Thymus (tissue), 14 donors: Measurements from ENCODE around the gene HBEGF. TPM values are rescaled to one million over a fixed set of nuclear protein-coding genes. Genes with fewer than 3 reads are reported as not detected.

Experiments
- DNase-seq, 9 donors: peaks; one replicate each; pipeline ENCODE4 v3.0.0-alpha.2; 2013; ENCODE audit warnings: low spot score in 9 of 9, low read depth in 6 of 9, missing footprints in 1 of 9
- H3K27ac ChIP-seq, 2 donors: one replicate each; pipeline ENCODE4 v1.5.1; 2013; ENCODE audit warnings: control low read depth in 1 of 2, low read depth in 1 of 2, low read length in 1 of 2, mild to moderate bottlenecking in 1 of 2, moderate library complexity in 1 of 2
- H3K27me3 ChIP-seq, 2 donors: one replicate each; pipeline ENCODE4 v1.5.1; 2013; ENCODE audit warnings: low read length in 1 of 2; ENCODE audit not compliant: control insufficient read depth in 2 of 2, insufficient read depth in 1 of 2
- H3K36me3 ChIP-seq, 2 donors: one replicate each; pipeline ENCODE4 v1.5.1; 2013; ENCODE audit warnings: low read length in 1 of 2, mild to moderate bottlenecking in 1 of 2, moderate library complexity in 1 of 2; ENCODE audit not compliant: control insufficient read depth in 2 of 2, insufficient read depth in 2 of 2
- H3K4me1 ChIP-seq, 2 donors: one replicate each; pipeline ENCODE4 v1.5.1; 2013; ENCODE audit warnings: low read length in 2 of 2; ENCODE audit not compliant: control insufficient read depth in 2 of 2, insufficient read depth in 2 of 2
- H3K4me3 ChIP-seq, 2 donors: one replicate each; pipeline ENCODE4 v1.5.1; 2013; ENCODE audit warnings: low read length in 2 of 2, control low read depth in 1 of 2, mild to moderate bottlenecking in 1 of 2
- H3K9me3 ChIP-seq, 2 donors: one replicate each; pipeline ENCODE4 v1.5.1; 2013; ENCODE audit warnings: low read length in 1 of 2, mild to moderate bottlenecking in 1 of 2; ENCODE audit not compliant: control insufficient read depth in 2 of 2, insufficient read depth in 1 of 2
- WGBS: extraction: QIAGEN DNeasy Blood & Tissue Kit; methylation state at CpG from one replicate; pipeline ENCODE4 v1.1.7; 2013; 5-methylcytosine and 5-hydroxymethylcytosine counted together
- long read RNA-seq, 10 donors: transcript quantifications; one replicate each; lab custom pipeline, GENCODE V29; 2026
- polyA plus RNA-seq: library from polyadenylated mRNA; stranded (reverse); fragments of 200-250 nt; gene quantifications from one replicate; pipeline ENCODE4 v1.2.3, GENCODE V29; 2013
- total RNA-seq: library from RNA; stranded (reverse); fragments of 120-200 nt; gene quantifications from one replicate; pipeline ENCODE4 v1.2.4, GENCODE V29; 2013
- donor health status: healthy.

HBEGF gene, protein sequence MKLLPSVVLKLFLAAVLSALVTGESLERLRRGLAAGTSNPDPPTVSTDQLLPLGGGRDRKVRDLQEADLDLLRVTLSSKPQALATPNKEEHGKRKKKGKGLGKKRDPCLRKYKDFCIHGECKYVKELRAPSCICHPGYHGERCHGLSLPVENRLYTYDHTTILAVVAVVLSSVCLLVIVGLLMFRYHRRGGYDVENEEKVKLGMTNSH
- total RNA-seq (1.7 TPM), polyA plus RNA-seq (4.2 TPM)
- long read RNA-seq, donor 1, result 0 reads
- long read RNA-seq, donor 2, result 0 reads
- long read RNA-seq, donor 3, partial matches to known transcripts, result 0 of 2 reads
- long read RNA-seq, donor 3, other reads (novel, unspliced or antisense), result 0 of 2 reads
- long read RNA-seq, donor 4, result 0 reads
- long read RNA-seq, donor 5, partial matches to known transcripts, result 11 of 11 reads
- long read RNA-seq, donor 5, other reads (novel, unspliced or antisense), result 0 of 11 reads
- long read RNA-seq, donor 6, result 0 reads
- long read RNA-seq, donor 7, partial matches to known transcripts, result 0 of 2 reads
- long read RNA-seq, donor 7, other reads (novel, unspliced or antisense), result 0 of 2 reads
- long read RNA-seq, donor 8, partial matches to known transcripts, result 0 of 1 reads
- long read RNA-seq, donor 8, other reads (novel, unspliced or antisense), result 0 of 1 reads
- long read RNA-seq, donor 9, partial matches to known transcripts, result 0 of 1 reads
- long read RNA-seq, donor 9, other reads (novel, unspliced or antisense), result 0 of 1 reads
- long read RNA-seq, donor 10, result 0 reads

DNA sequence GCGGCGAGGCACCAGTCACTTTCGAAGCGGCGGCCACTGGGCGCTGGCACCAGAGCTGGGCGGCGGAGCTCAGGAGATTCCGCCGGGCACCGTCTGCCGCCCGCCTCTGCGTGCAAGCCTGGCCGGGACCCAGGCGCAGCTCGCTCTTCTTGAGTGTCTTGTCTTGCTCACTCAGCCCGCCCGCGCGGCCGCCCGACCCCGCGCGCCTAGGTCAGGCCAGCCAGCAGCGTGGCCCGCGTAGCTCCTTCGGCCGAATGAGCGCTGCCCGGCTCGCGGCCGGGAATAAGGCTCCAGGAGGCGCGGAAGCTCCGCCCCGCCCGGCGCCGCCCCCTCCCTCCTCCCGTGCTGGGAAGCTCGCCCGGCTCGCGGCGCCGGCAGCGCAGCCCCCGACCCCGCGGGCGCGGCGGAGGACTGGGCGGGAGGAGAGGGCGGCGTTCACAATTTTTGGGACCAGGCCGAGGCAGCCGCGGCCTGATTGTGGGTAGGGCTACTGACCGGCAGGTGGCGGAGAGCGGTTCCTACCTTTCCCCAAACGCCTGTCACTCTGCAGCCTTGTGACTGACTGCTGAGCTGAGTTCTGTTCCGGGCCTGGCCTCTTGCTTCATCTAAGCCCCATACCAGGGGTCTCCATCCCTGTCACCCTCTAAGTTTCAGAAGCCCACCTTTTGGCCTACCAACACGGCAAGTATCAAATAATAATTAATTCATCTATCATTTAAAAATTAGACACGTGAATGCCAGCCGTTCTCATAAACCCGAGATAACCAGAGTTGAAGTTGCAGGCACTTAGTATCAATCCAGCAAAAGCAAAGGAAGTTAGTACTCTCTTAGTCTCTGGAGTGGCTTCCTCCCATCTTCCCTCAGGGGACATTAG, at the start of gene HBEGF:
Gene HBEGF, minus strand, starts transcription at position 256 of the 874 bp plus-strand sequence. CDS start 275 bp downstream, outside the sequence.
- 2% methylated on average over 72 of the region's 72 CpGs for WGBS
- Histone ChIP-seq H3K27ac (no peak within 1 kb of the TSS), H3K4me1 (peaks cover 11 to 40% of the 10 kb centered on the region in 2 donors), H3K27me3 (peaks cover 24 to 34% of the 10 kb centered on the region in 2 donors), H3K9me3 (peaks cover 0 to 5% of the 10 kb centered on the region in 2 donors), H3K36me3 (no peaks in the 10 kb centered on the region), H3K4me3 (peak within 1 kb of the TSS; percentile 38 to 57)
- DNase-seq, result peak in 5 of 9 donors; percentile 28 to 64 (median 37)

DNA sequence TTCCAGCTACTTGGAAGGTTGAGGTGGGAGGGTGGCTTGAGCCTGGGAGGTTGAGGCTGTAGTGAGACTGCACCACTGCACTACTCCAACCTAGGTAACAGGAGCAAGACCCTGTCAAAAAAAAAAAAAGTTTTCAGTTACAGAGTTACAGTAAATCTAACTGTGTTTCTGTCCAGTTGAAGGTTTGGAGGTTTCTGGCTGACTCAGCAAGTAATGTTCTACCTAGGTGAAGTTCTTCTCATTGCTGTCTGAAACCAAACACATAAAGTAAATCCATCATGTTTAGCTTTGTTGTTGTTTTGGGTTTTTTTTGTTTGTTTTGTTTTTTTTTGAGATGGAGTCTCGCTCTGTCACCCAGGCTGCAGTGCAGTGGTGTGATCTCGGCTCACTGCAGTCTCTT, 47.3 kb upstream of the HBEGF start:
- no peaks in the 10 kb centered on the region for H3K27me3 ChIP-seq
- H3K4me1 ChIP-seq, result no peaks in the 10 kb centered on the region
- no peak overlapping the region for H3K4me3 ChIP-seq
- no peak for DNase-seq
- H3K27ac ChIP-seq, result no peak overlapping the region
- no peaks in the 10 kb centered on the region for H3K9me3 ChIP-seq
- H3K36me3 ChIP-seq, result peaks cover 3 to 4% of the 10 kb centered on the region in 2 donors
- 96% methylated on average over 2 of the region's 2 CpGs for WGBS

DNA sequence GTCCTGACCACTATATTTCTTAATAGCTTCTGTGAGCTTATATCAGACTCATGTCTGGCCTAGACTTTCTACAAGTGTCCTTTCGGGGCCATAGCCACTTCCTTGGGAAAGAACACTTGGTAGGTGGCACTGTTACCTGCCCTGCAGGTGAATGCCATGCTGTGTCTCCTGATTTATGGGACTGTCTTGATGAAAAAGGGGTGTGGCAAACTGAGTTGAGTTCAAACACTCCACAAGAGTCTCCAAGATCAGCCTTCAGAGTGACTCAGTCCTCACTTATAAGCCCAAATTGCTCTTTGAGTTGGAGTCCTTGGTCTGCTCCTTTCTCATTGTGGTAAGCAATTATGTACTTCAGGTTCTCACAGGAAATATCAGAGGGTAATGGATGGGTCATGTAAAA, 45.3 kb upstream of the HBEGF start:
- H3K27ac ChIP-seq, result no peak overlapping the region
- 98% methylated on average over 1 of the region's 1 CpG for WGBS

DNA sequence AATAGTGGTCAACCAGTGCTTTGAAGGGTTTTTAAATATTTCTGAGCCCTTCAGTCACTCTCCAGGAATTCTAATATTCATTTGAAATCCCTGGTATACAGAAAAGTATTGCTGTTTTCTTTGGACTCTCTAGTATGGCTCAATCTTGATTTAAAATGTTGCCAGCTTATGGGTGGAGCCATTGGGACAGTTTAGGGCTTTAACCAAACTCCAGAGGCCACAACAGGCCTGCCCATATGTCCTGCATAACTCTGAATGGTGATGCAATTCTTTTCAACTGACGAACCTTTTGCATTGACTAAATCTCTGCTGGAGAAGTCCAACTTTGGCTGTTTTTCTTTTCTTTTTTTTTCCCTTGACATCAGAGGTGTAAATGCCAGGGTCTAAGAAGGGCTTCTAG, 44.9 kb upstream of the HBEGF start:
- H3K9me3 ChIP-seq, result no peaks in the 10 kb centered on the region
- H3K4me1 ChIP-seq, result no peaks in the 10 kb centered on the region
- DNase-seq, result no peak
- H3K36me3 ChIP-seq, result peaks cover 3 to 4% of the 10 kb centered on the region in 2 donors
- no peak overlapping the region for H3K4me3 ChIP-seq
- H3K27ac ChIP-seq, result no peak overlapping the region
- no peaks in the 10 kb centered on the region for H3K27me3 ChIP-seq
- WGBS, result 98% methylated on average over 1 of the region's 1 CpG

More for the DNA sequence above, 45.3 kb upstream of the HBEGF start:
- H3K36me3 ChIP-seq, result peaks cover 3 to 4% of the 10 kb centered on the region in 2 donors
- no peaks in the 10 kb centered on the region for H3K4me1 ChIP-seq
- no peaks in the 10 kb centered on the region for H3K27me3 ChIP-seq
- no peak overlapping the region for H3K4me3 ChIP-seq
- no peaks in the 10 kb centered on the region for H3K9me3 ChIP-seq
- no peak for DNase-seq

DNA sequence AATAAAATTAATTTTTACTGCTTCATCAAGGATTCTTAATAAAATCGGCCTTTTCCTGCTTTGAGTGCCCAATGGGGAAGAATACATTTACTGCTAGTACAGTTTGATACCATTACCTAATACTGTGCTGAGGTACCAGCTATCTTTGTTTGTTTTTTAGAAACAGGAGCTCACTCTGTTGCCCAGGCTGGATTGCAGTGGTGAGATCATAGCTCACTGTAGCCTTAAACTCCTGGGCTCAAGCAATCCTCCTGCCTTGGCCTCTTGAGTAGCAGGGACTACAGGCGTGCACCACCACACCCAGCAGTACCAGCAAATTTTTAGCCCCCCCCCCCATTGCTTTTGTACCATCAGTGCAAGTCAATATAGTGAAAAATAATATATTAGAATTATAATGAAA, 41.6 kb upstream of the HBEGF start:
- H3K27ac ChIP-seq, result no peak overlapping the region
- 97% methylated on average over 2 of the region's 2 CpGs for WGBS

DNA sequence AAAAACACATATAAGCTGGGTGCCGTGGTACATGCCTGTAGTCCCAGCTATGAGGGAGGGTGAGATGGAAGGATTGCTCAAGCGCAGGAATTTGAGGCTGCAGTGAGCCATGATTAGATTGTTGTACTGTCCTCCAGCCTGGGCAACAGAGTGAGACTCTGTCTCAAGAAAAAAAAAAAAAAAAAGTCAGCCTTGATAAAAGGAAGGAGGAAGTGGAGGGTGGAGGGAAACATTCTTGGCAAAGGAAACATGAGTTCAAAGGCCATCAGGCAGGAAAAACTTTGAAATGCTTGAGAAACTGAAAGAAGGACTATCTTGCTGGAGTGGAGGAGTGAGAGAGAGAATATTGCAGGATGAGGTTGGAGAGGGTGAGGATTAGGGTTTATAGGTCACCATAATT, 36.9 kb upstream of the HBEGF start:
- H3K27ac ChIP-seq, result no peak overlapping the region
- H3K4me3 ChIP-seq, result no peak overlapping the region
- no peaks in the 10 kb centered on the region for H3K4me1 ChIP-seq
- H3K36me3 ChIP-seq, result no peaks in the 10 kb centered on the region
- H3K9me3 ChIP-seq, result no peaks in the 10 kb centered on the region
- H3K27me3 ChIP-seq, result no peaks in the 10 kb centered on the region
- over 99% methylated on average over 2 of the region's 2 CpGs for WGBS
- DNase-seq, result no peak

More for the DNA sequence above, 41.6 kb upstream of the HBEGF start:
- DNase-seq, result no peak
- H3K36me3 ChIP-seq, result peaks cover 3 to 4% of the 10 kb centered on the region in 2 donors
- H3K27me3 ChIP-seq, result no peaks in the 10 kb centered on the region
- H3K4me1 ChIP-seq, result no peaks in the 10 kb centered on the region
- H3K9me3 ChIP-seq, result no peaks in the 10 kb centered on the region
- H3K4me3 ChIP-seq, result no peak overlapping the region

DNA sequence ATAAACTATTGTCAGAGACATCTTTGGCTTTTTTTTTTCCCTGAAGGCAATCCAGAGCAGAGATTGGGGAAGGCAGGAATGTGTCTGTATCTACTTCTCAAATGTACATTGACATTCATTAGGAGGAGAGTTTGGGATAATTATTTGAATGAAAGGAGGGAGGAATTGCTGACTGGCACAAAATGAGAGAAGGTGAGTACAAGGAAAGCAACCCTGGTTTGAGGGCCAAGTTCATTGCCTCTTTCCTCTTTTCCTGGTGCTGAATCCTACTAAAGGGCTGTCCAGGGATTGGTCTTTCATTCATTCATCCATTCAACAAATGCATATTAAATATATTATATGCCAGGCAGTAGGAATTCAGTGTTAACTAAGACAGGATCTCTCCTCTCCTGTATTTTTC, 36.5 kb upstream of the HBEGF start:
- H3K27me3 ChIP-seq, result no peaks in the 10 kb centered on the region
- H3K4me1 ChIP-seq, result no peaks in the 10 kb centered on the region
- H3K4me3 ChIP-seq, result no peak overlapping the region
- no peaks in the 10 kb centered on the region for H3K9me3 ChIP-seq
- H3K36me3 ChIP-seq, result no peaks in the 10 kb centered on the region
- H3K27ac ChIP-seq, result no peak overlapping the region
- no peak for DNase-seq

DNA sequence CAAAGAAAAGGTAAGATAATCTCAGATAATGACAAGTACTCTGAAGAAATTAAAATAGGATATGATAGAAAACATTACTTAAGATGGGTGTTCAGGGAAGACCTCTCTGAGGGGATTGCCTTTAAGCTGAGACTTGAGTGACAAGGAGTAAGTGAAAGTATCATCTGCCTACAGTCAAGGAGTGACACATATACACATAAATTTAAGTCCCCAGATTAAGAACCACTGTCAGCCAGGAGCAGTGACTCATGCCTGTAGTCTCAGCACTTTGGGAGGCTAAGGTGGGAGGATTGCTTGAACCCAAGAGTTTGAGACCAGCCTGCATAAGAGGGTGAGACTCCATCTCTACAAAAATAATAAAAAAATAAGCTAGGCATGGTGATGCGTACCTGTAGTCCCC, 35.6 kb upstream of the HBEGF start:
- no peaks in the 10 kb centered on the region for H3K9me3 ChIP-seq
- H3K27ac ChIP-seq, result no peak overlapping the region
- 100% methylated on average over 1 of the region's 1 CpG for WGBS
- H3K4me1 ChIP-seq, result no peaks in the 10 kb centered on the region
- H3K36me3 ChIP-seq, result no peaks in the 10 kb centered on the region
- no peak overlapping the region for H3K4me3 ChIP-seq
- no peaks in the 10 kb centered on the region for H3K27me3 ChIP-seq
- no peak for DNase-seq
